Measurements from ENCODE around the gene RTN4R. TPM values are rescaled to one million over a fixed set of nuclear protein-coding genes. Genes with fewer than 3 reads are reported as not detected.
"Not testable (repeated sequence)": the region's sequence is repeated elsewhere in the genome, so short reads cannot be mapped to it uniquely, and the experiment has no call there.

The RTN4R gene
- total RNA-seq, 1 donor from 2014 or later: 5.5 TPM

DNA sequence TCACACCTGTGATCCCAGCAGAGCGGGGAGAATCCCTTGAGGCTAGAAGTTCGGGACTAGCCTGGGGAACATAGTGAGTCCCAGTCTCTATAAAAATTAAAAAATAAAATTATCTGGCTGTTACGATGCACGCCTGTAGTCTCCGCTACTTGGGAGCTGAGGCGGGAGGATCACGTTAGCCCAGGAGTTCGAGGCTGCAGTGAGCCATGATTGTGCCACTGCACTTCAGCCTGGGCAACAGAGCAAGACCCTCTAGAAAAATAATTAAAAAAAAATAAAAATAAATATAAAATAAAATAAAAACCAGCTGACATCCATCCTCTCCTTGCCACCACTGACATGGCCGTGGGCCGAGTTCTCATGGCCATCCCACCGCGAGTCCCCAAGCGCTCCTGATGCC lies 7.7 kb upstream of the RTN4R start:
- DNase-seq (ENCODE audit: low spot score): no peak
- H3K9me3 Mint-ChIP-seq (ENCODE audit: low read depth): no peaks in the 10 kb centered on the region
- TF ChIP-seq CTCF (IDR thresholded peaks at IDR 0.05): no peak
- no peak overlapping the region for H3K27ac Mint-ChIP-seq (ENCODE audit: unreplicated experiment)
- H3K4me3 Mint-ChIP-seq (ENCODE audit: unreplicated experiment): no peak overlapping the region
- H3K27me3 Mint-ChIP-seq (ENCODE audit: low read depth): peaks cover 2% of the 10 kb centered on the region
- peaks cover 5% of the 10 kb centered on the region for H3K4me1 Mint-ChIP-seq (ENCODE audit: low read depth)
- H3K36me3 Mint-ChIP-seq (ENCODE audit: low read depth): no peaks in the 10 kb centered on the region

- H3K27ac Mint-ChIP-seq (ENCODE audit: unreplicated experiment); H3K9me3 Mint-ChIP-seq (ENCODE audit: low read depth); H3K4me1 Mint-ChIP-seq (ENCODE audit: low read depth); H3K27me3 Mint-ChIP-seq (ENCODE audit: low read depth); DNase-seq (ENCODE audit: low spot score); H3K36me3 Mint-ChIP-seq (ENCODE audit: low read depth); H3K4me3 Mint-ChIP-seq (ENCODE audit: unreplicated experiment): not testable (repeated sequence)
Observed at GRCh38 chr22:20275325-20275724, 7.2 kb upstream of the RTN4R start.

- H3K9me3 Mint-ChIP-seq (ENCODE audit: low read depth); H3K4me1 Mint-ChIP-seq (ENCODE audit: low read depth): not testable (repeated sequence)
Observed at GRCh38 chr22:20274374-20274773, 6.3 kb upstream of the RTN4R start.

DNA sequence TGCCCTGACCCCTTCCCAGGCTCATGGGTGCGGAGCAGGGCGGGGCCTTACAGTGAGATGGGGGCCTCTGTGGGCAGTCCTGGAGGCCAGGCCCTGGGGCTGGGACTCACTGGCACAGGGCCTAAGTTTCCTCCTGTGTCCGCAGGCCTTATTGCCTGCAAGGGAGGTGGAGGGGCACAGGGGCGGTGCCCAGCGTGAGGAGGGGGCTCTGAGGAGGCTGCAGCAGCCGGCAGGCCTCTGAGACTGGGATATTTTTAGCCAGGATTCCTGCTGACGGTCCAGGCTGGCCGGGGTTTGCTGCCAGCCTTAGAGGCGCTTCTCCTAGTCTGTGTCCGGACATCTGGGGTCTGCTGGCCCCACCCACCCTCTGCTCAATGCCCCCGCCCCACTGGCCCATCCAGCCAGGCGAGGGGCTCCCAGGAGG lies 5.7 kb upstream of the RTN4R start:
- Mint-ChIP-seq H3K4me1 (ENCODE audit: low read depth) (peaks cover 10% of the 10 kb centered on the region), H3K27ac (ENCODE audit: unreplicated experiment) (no peak overlapping the region), H3K36me3 (ENCODE audit: low read depth) (no peaks in the 10 kb centered on the region), H3K27me3 (ENCODE audit: low read depth) (no peaks in the 10 kb centered on the region), H3K4me3 (ENCODE audit: unreplicated experiment) (no peak overlapping the region), H3K9me3 (ENCODE audit: low read depth) (no peaks in the 10 kb centered on the region)
- no peak for DNase-seq (ENCODE audit: low spot score)
- TF ChIP-seq CTCF (IDR thresholded peaks at IDR 0.05): no peak

More at GRCh38 chr22:20274374-20274773, 6.3 kb upstream of the RTN4R start:
- not testable (repeated sequence) for H3K36me3 Mint-ChIP-seq (ENCODE audit: low read depth); DNase-seq (ENCODE audit: low spot score); H3K27me3 Mint-ChIP-seq (ENCODE audit: low read depth); H3K27ac Mint-ChIP-seq (ENCODE audit: unreplicated experiment); H3K4me3 Mint-ChIP-seq (ENCODE audit: unreplicated experiment)

DNA sequence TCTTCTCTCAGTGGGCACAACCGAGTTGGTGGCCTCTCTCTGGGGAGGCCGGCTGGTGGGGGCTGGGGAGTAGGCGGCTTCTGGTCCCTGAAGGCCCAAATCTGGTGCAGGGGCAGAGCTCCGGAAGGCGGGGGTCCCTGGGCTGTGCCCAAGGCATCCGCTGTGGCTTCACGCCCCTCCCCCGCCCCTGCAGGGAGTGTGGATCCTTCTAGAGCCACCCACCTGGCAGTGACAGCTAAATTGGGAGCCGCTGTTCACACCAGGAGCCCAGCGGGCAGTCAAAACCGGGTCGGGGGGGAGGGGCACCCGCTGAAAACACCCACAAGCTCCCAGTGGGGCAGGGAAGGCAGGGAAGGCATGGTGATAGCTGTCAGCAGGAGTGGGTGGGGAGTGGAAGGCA lies 4.6 kb upstream of the RTN4R start:
- no peak overlapping the region for H3K4me3 Mint-ChIP-seq (ENCODE audit: unreplicated experiment)
- H3K36me3 Mint-ChIP-seq (ENCODE audit: low read depth): no peaks in the 10 kb centered on the region
- peaks cover 12% of the 10 kb centered on the region for H3K4me1 Mint-ChIP-seq (ENCODE audit: low read depth)
- H3K9me3 Mint-ChIP-seq (ENCODE audit: low read depth): no peaks in the 10 kb centered on the region
- TF ChIP-seq CTCF (IDR thresholded peaks at IDR 0.05): no peak
- no peak overlapping the region for H3K27ac Mint-ChIP-seq (ENCODE audit: unreplicated experiment)
- no peak for DNase-seq (ENCODE audit: low spot score)
- H3K27me3 Mint-ChIP-seq (ENCODE audit: low read depth): no peaks in the 10 kb centered on the region

GRCh38 chr22:20272174-20272573 lies 4.1 kb upstream of the RTN4R start:
- H3K9me3 Mint-ChIP-seq (ENCODE audit: low read depth): no peaks in the 10 kb centered on the region
- H3K4me1 Mint-ChIP-seq (ENCODE audit: low read depth): peaks cover 12% of the 10 kb centered on the region
- DNase-seq (ENCODE audit: low spot score): no peak
- H3K4me3 Mint-ChIP-seq (ENCODE audit: unreplicated experiment): no peak overlapping the region
- no peak overlapping the region for H3K27ac Mint-ChIP-seq (ENCODE audit: unreplicated experiment)
- no peak for TF ChIP-seq CTCF (IDR thresholded peaks at IDR 0.05)
- H3K36me3 Mint-ChIP-seq (ENCODE audit: low read depth): no peaks in the 10 kb centered on the region
- H3K27me3 Mint-ChIP-seq (ENCODE audit: low read depth): no peaks in the 10 kb centered on the region

Data from chondrocyte (in vitro differentiated cells).